ENCODE results near the gene AQP2.

GRCh38 chr12:49912345-49913255, 37.9 kb upstream of the AQP2 start:
- TF ChIP-seq RARB (CRISPR knock-in tag; IDR thresholded peaks at IDR 0.05): no peak
- TF ChIP-seq ZNF8 (CRISPR knock-in tag; IDR thresholded peaks at IDR 0.05): no peak
- no peak for TF ChIP-seq PATZ1 (CRISPR knock-in tag; IDR thresholded peaks at IDR 0.05; ENCODE audit: borderline replicate concordance)
- no peak for TF ChIP-seq ZNF565 (CRISPR knock-in tag; conservative IDR thresholded peaks at IDR 0.05; ENCODE audit: low read depth)
- no peak for TF ChIP-seq CREB5 (CRISPR knock-in tag; IDR thresholded peaks at IDR 0.05; ENCODE audit: low read depth)
- TF ChIP-seq GLIS3 (CRISPR knock-in tag; IDR thresholded peaks at IDR 0.05): no peak
- TF ChIP-seq OSR1 (CRISPR knock-in tag; IDR thresholded peaks at IDR 0.05): no peak
- no peak for TF ChIP-seq TSHZ2 (CRISPR knock-in tag; IDR thresholded peaks at IDR 0.05)
- TF ChIP-seq ESRRG (CRISPR knock-in tag; IDR thresholded peaks at IDR 0.05): no peak
- no peak for TF ChIP-seq PPARA (CRISPR knock-in tag; IDR thresholded peaks at IDR 0.05; ENCODE audit: borderline replicate concordance)
- TF ChIP-seq ARNTL (CRISPR knock-in tag; IDR thresholded peaks at IDR 0.05; ENCODE audit: borderline replicate concordance, low read depth): no peak
- no peak for TF ChIP-seq ZFP30 (CRISPR knock-in tag; IDR thresholded peaks at IDR 0.05)
- TF ChIP-seq TCF4 (CRISPR knock-in tag; IDR thresholded peaks at IDR 0.05; ENCODE audit: borderline replicate concordance): no peak
